GM21723 (cell line): ENCODE data around the gene MAGI2.

Experiments
- ATAC-seq: cut with Tn5 transposase; IDR thresholded peaks from one replicate; pipeline ENCODE4 v1.9.1; 2021; ENCODE audit warnings: mild to moderate bottlenecking, moderate library complexity; ENCODE audit not compliant: unreplicated experiment

The MAGI2 gene

GRCh38 chr7:77989981-77990566 lies 1463.4 kb downstream of the MAGI2 start:
- ATAC-seq: no peak

GRCh38 chr7:77985974-77986339 lies 1467.5 kb downstream of the MAGI2 start:
- no peak for ATAC-seq

DNA sequence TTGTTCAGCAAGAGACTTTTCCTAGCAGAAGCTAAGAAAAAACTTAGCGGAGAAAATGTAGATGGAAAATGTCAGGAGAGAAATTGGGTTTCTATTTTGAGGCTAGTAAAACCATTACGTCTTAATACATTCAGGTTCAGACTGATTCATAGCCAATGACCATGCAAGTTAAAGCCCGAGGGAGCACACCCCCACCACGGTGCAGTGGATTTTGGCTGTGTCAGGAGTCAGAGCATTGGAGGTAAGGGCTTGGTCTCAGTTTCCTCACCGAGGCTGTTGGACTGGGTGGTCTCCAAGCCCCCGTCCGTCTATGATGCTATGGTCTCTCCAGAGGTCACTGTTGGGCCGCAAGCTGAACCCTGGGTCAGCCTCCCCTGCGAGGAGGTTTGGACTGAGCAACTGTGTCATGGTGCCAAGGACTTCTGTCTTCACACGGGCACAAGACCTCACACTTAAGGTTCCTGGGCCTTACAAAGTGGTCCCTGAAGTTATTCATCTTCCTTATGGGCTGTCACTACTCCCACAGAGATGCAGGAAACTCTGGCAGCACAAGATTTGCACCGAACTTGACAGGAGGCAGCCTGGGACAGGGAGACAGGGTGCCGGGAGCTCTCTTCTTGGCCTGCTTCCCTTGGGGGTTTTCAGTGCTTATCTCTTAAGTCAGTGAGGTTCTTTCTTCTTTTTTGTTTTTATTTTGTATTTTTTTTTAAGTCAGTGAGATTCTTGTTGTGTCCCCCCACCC lies 1468.1 kb downstream of the MAGI2 start:
- no peak for ATAC-seq

- ATAC-seq: no peak
Measured at GRCh38 chr7:77983973-77984372, 1469.5 kb downstream of the MAGI2 start.

GRCh38 chr7:77982926-77983550 lies 1470.4 kb downstream of the MAGI2 start:
- no peak for ATAC-seq

- ATAC-seq: no peak
Measured at GRCh38 chr7:77980087-77980713, 1473.3 kb downstream of the MAGI2 start.

DNA sequence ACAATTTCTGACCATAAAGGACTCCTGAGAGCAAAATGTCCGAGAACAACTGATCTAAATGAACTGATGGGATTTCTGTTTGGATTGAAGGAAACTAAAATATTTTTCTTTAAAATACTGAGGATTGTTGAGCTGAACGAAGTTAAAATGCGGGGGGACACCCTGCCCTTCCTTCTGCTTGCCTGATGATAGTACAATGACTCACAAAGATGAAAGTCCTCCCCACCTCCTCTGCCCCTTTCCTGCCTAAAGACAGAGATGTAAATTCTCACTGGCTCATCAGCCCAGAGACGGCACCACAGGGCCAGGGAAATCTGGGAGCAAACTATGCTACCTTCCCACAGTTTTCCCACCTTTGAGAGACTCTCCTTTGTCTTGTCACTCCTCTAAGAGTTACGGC lies 1474.2 kb downstream of the MAGI2 start:
- ATAC-seq: no peak

- ATAC-seq: no peak
Measured at GRCh38 chr7:77975672-77976480, 1477.6 kb downstream of the MAGI2 start.

DNA sequence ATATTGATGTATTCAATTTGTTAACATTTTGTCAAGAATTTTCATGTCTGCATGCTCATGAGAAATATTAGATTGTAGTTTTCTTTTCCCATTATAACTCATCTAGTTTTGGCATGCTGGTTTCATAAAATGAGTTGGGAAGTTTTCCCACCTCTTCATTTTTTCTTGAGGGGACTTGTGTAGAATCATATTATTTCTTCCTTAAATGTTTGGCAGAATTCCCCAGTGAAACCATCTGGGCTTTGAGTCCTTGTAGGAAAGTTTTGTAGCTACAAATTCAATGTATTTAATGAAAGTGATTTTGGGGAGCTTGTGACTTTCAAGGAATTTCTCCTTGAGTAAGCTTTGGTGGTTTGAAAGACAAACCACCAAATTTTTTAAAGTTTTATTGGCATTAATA lies 1481.7 kb downstream of the MAGI2 start:
- no peak for ATAC-seq

- ATAC-seq: no peak
Measured at GRCh38 chr7:77967429-77967828, 1486.0 kb downstream of the MAGI2 start.
